Stimulated activated CD4-positive, alpha-beta T cell treated with anti-CD3 and anti-CD28 coated beads, Interleukin-15, amount 100 ng/mL, for 48 hours (primary cell): Measurements from ENCODE around the gene UBXN10.

ENCODE experiments used
- DNase-seq, 2 donors: peaks; one replicate each; pipeline ENCODE4 v3.0.0-alpha.2; 2020; ENCODE audit warnings: low read depth in 2 of 2

Gene UBXN10, protein sequence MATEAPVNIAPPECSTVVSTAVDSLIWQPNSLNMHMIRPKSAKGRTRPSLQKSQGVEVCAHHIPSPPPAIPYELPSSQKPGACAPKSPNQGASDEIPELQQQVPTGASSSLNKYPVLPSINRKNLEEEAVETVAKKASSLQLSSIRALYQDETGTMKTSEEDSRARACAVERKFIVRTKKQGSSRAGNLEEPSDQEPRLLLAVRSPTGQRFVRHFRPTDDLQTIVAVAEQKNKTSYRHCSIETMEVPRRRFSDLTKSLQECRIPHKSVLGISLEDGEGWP

DNA sequence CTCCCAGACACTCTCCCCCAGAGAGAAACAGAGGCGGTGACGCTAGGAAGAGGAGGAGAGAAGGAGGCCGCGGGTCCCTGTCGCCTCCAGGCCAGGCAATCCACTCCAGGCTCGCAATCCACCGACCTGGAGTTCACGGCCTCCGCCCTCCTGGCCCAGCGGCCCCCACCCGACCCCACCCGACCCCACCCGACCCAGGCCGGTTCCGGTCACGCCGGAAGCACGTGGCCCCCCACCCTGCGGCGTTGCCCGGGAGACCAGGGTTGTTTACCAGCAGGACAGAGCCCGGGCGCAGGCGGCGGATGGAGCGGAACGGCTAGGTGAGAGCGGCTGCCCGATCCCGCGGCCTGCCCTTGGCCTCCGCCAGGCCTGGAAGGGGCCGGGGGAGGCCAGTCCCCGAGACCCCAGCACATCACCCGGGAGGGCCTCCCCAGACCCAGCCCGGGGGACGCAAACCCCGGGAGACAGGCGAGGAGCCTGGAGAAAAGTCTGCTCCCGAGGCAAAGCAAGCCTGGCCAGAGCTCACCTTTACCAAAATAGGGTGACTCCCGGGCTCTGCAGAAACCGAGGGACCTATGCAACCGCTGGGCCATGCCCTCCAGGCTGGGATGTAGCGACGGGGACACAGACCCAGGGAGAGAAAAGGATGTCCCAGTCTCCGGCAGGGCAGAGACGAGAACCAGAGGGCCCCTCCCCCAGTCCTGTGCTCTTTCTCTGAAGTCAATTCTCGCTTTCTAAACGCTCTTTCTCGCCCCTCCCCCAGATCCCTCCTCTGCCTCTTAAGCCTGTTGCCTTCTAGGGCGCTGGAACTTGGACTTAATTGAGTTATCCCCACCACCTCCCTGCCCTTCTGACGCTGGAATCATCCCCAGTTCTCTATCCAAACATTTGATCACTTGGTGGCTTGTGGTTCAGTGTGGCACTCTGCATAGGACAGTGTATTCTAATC lies at the start of gene UBXN10, which contains the start of gene PLA2G2C:
TSS of gene UBXN10 (plus strand) at position 263 of the 949 bp plus-strand sequence. CDS start 4,466 bp downstream, outside the sequence.
TSS of gene PLA2G2C (minus strand) at position 685 of the 949 bp plus-strand sequence. CDS start 9,155 bp downstream, outside the sequence.
- DNase-seq: peak; percentile 51 to 74

DNA sequence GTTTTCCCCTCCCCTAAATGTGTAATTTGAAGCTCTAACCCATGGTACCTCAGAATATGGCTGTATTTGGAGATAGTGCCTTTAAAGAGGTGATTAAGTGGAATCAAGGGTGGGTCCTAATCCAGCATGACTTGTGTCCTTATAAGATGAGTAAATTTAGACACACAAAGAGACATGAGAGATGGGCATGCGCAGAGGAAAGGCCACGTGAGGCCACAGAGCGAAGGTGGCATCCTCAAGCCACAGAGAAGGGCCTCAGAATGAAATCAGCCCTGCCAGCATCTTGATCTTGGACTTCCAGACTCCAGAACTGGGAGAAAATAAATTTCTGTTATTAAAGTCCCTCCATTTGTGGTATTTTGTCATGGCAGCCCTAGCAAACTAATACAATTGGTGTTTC lies 49.6 kb upstream of the UBXN10 start:
- DNase-seq: no peak

DNA sequence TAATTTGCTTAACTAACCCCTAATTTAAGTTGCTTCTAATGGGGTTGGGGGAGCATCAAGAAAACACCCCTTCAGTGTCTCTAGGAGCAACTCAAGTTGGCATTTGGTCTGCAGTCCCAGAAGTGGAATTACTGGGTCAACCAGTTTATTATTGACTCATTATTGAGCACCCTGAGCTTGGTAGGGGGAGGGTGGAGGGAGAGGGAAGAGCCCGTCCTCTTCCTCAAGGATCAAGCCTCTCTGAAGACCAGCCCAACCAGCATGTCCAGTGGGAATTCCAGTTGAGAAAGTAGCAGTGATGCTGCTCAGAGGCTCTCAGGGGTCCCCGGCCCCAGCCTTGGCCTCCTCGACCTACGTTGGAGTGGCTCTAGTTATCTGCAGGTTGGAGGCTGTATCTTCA lies 48.8 kb upstream of the UBXN10 start:
- DNase-seq: no peak

DNA sequence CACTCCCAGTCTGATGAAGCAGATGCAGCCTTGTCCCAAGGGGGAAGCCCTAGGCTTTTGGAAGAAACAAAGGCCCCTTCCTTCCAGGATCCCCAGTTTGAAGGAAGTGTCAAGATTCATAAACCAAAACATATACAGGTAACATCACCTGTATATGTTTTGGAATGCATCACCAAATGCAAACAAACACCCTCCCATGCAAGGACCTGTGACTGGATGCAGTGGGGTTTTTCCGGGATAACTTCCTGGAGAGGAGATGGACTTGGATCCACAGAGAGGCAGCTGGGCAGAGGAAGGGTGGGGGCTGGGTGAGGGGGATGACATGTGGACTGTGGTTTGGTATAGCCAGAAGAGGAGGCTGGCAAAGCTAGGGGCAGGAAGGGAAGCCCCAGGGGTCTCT lies 48.3 kb upstream of the UBXN10 start:
- DNase-seq: no peak

DNA sequence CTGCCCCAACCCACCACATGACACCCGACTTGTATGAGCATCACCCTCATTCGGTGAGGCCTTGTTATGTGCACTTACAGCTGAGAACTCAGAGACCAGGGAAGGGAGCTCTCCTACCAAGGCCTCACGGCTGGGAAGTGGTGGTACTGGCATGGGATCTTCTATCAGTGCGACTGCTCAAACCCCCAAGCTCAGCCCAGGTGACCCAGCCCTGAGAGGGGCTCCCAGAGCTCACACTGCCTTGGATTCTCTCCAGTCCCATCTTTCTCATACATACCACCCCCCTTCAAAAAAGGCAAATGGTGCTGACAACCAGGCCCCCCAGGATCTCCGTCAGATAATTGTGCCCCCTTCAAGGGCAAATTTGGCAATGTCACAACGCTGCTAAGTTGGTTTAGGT lies 47.5 kb upstream of the UBXN10 start:
- DNase-seq: no peak

DNA sequence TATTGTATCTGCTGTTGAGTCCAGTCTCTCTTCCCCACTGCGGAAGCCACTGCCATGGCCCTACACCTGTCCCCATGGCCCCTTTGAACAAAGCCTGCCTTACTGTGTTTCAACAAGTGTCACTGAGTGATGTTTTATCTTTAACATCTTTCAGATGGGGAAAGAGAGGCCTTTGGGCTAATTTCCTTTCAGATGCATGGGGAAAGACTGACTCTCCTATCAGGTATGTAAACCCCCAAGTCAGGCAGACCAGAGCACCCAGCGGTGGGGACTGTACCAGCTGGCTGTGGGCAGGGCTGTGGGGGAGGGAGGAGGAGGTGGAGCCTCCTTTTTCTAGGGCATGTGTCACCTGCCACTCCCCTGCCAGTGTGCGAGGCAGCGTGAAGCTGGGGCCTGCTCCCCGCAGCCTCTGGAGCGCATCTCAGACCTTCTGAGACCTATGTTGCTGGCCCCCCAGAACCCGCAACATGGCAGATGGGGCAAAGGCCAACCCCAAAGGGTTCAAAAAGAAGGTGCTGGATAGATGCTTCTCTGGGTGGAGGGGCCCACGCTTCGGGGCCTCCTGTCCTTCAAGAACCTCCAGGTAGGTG lies 46.8 kb upstream of the UBXN10 start, which contains the start of gene PLA2G2F:
TSS of gene PLA2G2F (plus strand) at position 363 of the 590 bp plus-strand sequence. CDS start at position 468, 105 bp downstream.
- no peak for DNase-seq

DNA sequence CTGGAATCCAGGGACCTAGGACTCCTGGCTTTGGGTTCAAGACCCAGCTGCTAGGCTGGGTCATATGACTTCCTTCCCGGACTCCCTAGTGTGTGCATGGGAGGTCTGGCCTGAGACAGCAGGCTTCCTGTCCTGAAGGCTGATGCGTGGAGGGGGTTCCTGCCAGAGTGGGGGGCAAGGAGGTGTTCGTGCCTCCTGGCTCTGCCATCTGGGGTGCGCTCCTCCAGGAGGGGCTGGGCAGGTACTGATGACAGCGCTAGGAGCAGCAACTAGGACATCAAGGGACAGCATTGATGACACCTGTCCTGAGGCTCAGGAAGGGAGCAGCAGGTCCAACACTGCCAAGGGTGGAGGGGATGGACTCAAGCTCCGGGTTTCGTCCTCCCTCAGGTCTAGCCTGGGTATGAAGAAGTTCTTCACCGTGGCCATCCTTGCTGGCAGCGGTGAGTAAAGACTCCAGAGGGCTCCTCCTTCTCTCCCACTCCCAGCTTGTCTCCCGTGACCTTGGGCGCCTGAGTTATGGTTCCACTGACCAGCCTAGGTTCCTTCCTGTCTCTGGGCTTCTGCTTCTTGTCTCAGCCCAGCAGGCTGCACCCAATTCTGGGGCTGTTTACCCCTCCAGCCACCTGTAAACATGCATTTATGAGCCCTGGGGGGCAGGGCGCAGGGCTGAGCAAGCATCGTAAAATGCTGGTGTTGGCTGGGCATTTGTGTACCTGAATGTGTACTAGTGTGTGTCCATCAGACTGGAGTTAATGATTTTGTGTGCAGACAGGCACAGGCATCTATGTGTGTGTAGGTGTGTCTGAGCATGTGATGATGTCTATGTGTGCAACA lies 45.9 kb upstream of the UBXN10 start:
- no peak for DNase-seq

DNA sequence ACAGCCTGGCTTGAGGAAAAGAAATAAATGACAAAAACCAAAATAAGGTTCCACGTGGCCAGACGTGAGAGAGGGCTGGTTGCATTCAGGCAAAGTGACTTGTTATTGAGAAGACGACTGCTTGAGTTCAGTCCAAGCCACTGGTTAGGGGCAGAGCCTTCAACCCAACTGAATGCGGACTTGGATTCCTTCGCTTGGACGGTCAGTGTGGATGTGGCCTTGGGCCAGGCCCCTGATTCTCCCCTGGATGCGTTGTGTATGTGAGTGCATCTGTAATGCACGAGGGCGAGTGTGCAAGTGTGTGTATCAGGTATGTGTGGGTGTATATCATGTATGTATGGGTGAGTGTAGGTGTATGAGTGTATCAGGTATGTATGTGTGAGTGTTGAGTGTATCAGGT lies 44.9 kb upstream of the UBXN10 start:
- DNase-seq: no peak

DNA sequence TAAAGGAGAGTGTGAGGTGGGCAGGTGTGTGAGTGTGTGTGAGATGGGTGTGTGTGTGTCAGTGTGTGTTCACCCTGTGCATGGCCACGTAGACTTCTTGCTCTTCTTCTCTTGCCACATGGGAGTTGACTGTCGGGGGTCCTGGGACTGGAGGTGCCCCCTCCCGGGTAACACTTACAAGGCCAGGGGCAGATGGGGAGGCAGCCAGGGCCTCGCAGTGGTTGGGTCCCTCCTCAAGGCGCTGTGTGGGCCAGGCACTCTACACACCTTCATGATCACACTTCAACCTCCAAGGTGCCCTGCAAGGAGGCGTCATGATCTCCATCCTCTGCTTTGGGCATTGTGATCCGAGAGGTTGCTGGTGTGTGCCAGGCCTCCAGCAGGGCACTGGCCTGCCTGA lies 44.4 kb upstream of the UBXN10 start:
- no peak for DNase-seq

DNA sequence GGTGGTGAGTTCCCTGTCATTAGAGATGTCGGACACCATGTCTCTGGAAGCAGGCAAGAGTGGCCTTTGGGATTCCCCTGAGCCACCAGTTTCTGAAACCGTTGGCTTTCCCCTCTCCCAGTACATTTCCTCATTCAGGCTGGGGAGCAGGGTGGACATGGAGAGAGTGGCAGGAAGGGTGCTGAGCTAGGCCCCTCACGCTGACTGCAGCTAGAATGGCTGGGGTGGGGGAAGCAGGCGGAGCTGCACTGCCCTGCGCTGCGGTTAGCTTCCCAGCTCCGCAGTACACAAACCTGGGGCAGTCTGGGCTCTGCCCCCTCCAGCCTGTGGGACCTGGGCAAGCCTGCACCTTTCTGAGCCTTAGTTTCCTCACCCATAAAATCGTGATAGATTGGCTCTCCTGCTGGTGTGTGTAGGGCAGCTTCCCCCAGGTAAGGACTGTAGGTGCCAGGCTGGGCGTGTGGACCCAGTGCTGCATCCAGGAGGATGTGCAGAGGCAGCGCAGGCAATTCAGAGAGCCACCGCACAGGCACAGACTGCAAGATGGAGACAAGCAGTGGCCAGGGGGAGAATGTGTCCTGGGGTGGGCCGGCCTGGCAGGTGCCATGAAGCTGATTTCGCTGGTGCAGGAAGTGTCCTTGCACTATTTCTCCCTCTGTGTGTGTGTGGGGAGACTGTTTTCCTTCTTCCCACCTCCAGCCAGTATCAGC lies 43.7 kb upstream of the UBXN10 start:
- no peak for DNase-seq

DNA sequence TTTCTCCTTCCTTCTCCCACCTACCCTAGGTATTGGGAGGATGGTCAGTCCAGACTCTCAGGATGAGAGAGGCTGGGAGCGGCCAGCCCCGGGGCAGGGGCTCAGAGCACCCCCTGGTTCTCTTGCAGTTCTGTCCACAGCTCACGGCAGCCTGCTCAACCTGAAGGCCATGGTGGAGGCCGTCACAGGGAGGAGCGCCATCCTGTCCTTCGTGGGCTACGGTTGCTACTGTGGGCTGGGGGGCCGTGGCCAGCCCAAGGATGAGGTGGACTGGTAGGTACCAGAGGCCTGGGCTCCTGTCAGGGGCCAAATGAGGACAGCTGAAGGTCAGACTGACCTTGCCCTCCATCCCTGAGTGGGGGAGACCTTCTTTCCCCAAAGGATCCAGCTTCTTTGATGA lies 42.6 kb upstream of the UBXN10 start:
- DNase-seq: no peak

DNA sequence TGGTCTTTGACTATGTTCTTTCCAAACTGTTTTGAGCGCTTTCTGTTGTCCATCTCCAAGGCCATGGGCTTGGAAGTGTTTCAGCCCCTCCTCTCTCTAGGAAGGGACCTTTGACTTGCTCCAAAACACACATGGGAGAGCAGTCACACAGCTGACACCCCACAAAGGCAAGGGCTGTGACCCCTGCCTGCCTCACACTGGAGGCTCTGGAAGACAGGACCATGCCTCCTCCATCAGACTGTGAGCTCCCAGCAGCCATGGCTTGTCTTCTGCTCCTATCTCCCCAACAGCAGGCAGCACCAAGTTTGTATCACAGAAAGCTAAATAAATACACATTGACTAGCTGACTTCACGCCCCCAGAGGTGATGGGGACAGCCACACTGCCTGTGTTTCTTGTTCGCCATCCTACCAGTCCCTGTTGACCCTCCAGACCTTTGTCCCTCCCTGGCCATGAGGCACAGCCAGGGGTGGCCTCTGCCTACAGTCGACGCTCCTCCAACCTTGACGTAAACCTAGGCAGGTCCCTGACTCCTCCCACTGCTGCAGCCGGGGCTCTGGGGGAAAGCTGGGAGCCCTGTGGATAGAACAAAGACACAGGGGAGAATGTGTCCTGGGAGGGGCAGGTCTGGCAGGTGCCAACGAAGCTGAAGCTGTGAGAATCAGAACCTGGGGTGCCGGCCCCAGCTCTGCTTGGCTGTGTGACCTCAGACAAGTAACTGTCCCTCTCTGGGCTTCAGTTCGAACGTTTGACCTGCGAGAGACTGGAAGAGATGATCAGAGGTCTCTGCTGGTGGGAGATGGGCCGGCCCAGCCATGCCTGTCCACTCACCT lies 41.9 kb upstream of the UBXN10 start:
- no peak for DNase-seq

DNA sequence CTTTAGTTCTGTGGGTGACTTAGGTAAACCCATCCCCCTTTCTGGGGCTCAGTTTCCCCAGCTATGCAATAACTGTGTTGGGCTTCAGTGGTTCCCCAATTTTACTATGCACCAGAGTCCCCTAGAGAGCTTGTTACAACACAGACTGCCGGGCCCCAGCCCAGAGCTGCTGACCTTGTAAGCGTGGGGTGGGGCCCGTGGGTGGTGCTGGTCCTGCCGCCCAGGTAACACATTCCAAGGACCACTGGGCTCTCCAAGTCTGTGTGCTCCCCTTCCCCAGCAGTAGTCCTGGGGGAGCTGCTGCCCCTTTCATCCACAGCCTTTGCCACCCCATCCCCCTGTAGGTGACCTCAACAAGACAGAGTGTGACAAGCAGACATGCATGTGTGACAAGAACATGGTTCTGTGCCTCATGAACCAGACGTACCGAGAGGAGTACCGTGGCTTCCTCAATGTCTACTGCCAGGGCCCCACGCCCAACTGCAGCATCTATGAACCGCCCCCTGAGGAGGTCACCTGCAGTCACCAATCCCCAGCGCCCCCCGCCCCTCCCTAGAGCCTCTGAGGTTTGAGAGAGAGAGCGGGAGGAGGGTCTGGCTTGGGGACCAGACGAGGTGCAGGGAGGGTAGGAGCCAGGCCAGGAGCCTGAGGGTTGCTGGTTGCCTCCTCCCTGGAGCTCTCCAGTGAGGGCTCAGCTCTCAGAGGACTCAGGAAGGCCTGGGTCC lies 37.9 kb upstream of the UBXN10 start:
- no peak for DNase-seq

DNA sequence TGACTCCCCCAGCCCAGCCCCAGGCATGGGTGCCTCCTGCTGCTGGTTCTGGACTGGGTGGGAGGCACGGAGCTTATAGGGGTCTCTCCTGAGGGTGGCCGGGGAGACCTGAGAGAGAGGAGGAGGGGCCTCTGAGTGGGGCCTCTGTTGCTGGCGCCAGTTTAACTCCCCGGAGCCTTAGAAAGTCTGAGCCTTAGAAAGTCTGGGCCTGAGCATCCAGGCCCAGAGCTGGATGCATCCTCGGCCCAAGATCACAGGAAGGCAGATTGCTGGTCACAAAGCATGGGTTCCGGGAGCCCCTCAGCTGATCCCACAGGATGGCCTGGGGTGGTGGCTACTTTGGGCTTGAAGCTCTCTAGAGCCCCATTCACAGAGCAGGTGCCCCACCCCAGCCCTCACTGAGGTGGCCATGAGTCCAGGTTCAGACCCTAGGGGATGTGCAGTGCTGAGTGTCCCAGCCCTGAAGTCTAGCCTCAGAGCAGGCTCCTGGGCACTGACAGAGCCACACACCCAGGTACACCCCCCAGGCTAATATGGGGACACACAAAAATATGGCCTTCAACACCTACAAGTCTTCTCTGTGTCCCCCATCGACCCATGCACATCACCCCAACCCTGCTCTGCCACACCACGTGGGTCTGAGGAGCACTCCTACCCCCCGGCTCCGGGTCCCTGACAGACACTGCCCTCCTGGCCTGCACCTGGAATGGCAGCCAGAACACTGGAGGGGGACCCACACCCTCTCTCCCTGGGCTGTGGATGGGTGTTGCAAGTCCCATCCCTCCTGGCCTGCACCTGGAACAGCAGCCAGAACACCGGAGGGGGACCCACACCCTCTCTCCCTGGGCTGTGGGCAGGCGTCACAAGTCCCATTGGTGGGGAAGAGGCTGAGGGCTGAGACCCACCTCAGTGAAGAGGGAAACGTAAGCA lies 37.1 kb upstream of the UBXN10 start:
- DNase-seq: no peak

DNA sequence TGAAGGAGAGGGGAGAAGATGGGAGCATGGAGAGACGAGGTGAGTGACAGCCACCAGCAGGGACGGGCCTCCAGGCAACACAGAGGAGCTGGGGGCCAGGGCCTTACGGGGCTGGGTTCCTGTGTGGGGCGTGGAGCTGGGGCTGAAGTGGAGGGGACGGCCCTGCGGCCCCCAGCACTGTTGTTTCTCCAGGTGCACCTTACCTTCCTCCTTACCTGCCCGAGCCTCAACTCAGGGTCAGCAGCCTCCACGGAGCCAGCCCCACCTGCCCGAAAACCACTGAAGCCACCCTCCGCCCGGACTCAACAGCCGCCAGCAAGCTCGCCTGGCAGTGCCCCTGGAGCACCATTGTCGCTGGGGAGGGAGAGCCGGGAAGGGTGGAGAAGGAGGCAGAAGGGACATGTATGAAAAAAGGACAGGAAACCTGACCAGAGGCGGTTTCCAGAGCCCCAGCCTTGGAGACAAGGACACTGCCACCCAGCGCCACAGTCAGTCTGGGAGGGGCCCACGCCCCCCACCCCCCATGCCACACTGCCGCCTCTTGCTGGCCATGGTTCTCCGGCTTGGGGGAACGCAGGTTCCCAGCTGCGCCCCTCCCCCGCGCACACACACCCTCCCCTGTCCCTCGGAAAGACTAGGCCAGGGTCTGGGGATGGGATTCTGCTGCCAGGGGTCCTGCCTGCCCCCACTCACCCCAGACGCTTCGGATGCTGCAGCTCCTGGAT lies 36.1 kb upstream of the UBXN10 start:
- DNase-seq: no peak

DNA sequence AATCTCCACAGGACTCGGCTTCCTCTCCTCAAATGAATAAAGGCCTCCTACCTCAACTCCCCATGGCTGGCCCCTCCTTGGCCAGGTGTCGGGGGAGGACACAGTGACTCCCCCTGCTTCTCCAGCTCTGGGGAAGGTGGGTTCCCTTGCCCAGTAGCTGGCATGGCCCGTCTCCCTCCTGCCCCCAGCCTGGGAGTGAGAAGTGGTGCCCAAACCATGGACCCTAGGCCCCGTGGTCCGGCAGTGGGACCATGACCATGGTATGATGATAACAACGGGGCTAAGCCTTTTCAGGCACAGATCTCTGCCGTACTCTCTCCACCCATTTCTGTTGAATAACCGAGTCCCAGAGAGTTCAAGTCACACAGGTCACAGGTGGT lies 35.6 kb upstream of the UBXN10 start:
- no peak for DNase-seq

DNA sequence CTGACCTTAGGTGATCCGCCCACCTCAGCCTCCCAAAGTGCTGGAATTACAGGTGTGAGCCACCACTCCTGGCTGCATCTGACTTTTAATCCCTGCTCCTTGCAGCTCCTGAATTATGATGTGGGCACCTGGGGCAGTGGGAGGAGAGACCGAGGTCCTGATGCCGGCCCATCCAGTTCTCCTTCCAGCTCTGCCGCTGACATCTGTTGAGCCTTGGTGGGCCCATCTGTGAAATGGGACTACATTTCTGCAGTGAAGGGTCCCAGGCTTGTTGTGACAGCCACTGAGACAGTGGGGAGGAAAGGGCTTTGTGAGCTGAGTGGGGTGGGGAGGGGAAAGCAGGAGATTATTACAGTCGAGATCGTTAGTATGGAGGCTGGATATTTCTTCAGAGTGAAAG lies 34.9 kb upstream of the UBXN10 start:
- no peak for DNase-seq
